Mesendoderm (in vitro differentiated cells): ENCODE results near the gene UBE2QL1.

Source experiments
- DNase-seq: peaks from one replicate; pipeline ENCODE4 v3.0.0; 2013
- H2AK5ac ChIP-seq: 2 replicates; pipeline ENCODE4 v1.6.1; 2013; ENCODE audit warnings: low read length, inconsistent platforms
- H2BK120ac ChIP-seq: 2 replicates; pipeline ENCODE4 v1.6.1; 2013; ENCODE audit warnings: low read depth, mild to moderate bottlenecking, low read length, moderate library complexity, mixed read lengths
- H2BK15ac ChIP-seq: replicated peaks from 2 replicates; pipeline ENCODE4 v1.6.1; 2013; ENCODE audit warnings: low read depth, mild to moderate bottlenecking, moderate library complexity
- H2BK5ac ChIP-seq: 2 replicates; pipeline ENCODE4 v1.6.1; 2013; ENCODE audit warnings: low read length, inconsistent platforms
- H3K18ac ChIP-seq: 2 replicates; pipeline ENCODE4 v1.6.1; 2013; ENCODE audit warnings: mild to moderate bottlenecking, low read length, mixed read lengths
- H3K23ac ChIP-seq: one replicate; pipeline ENCODE4 v1.6.1; 2013; ENCODE audit warnings: low read length
- H3K27ac ChIP-seq: 2 replicates; pipeline ENCODE4 v1.5.1; 2013; ENCODE audit warnings: low read depth, mild to moderate bottlenecking, inconsistent platforms, low read length, moderate library complexity
- H3K27me3 ChIP-seq: 2 replicates; pipeline ENCODE4 v1.6.1; 2013; ENCODE audit warnings: low read length, control low read depth, mild to moderate bottlenecking, inconsistent platforms; ENCODE audit not compliant: insufficient read depth, poor library complexity
- H3K36me3 ChIP-seq: 2 replicates; pipeline ENCODE4 v1.6.1; 2013; ENCODE audit warnings: low read length, inconsistent platforms; ENCODE audit not compliant: control insufficient read depth, insufficient read depth
- H3K4ac ChIP-seq: one replicate; pipeline ENCODE4 v1.6.1; 2013; ENCODE audit warnings: low read depth, mild to moderate bottlenecking, low read length, moderate library complexity
- H3K4me1 ChIP-seq: 2 replicates; pipeline ENCODE4 v1.6.1; 2013; ENCODE audit warnings: low read depth, low read length, inconsistent platforms; ENCODE audit not compliant: control insufficient read depth
- H3K4me2 ChIP-seq: 2 replicates; pipeline ENCODE4 v1.6.1; 2013; ENCODE audit warnings: low read length
- H3K4me3 ChIP-seq: 2 replicates; pipeline ENCODE4 v1.5.1; 2013; ENCODE audit warnings: mild to moderate bottlenecking, low read length
- H3K56ac ChIP-seq: one replicate; pipeline ENCODE4 v1.6.1; 2013; ENCODE audit warnings: low read length
- H3K79me1 ChIP-seq: 2 replicates; pipeline ENCODE4 v1.6.1; 2013; ENCODE audit warnings: low read length, inconsistent platforms
- H3K79me2 ChIP-seq: 2 replicates; pipeline ENCODE4 v1.6.1; 2013; ENCODE audit warnings: mild to moderate bottlenecking, low read length; ENCODE audit not compliant: control insufficient read depth, insufficient read depth
- H3K9ac ChIP-seq: 2 replicates; pipeline ENCODE4 v1.6.1; 2013; ENCODE audit warnings: low read length, inconsistent platforms
- H4K5ac ChIP-seq: one replicate; pipeline ENCODE4 v1.6.1; 2013; ENCODE audit warnings: low read length
- H4K8ac ChIP-seq: one replicate; pipeline ENCODE4 v1.6.1; 2013; ENCODE audit warnings: low read depth, mild to moderate bottlenecking, control low read depth, low read length, moderate library complexity
- WGBS: extraction: QIAGEN DNeasy Blood & Tissue Kit; methylation state at CpG from one replicate; pipeline ENCODE4 v1.1.7; 2013; ENCODE audit warnings: low lambda C conversion rate, missing lambda C conversion rate; ENCODE audit not compliant: insufficient coverage; ENCODE audit errors: extremely low coverage; 5-methylcytosine and 5-hydroxymethylcytosine counted together

Gene UBE2QL1

GRCh38 chr5:6410421-6410820, 38.2 kb upstream of the UBE2QL1 start:
- Histone ChIP-seq H3K4ac (no peak overlapping the region), H3K4me1 (no peaks in the 10 kb centered on the region)

GRCh38 chr5:6411141-6411540, 37.5 kb upstream of the UBE2QL1 start:
- Histone ChIP-seq H3K4me1 (no peaks in the 10 kb centered on the region), H3K36me3 (no peaks in the 10 kb centered on the region), H3K27me3 (no peaks in the 10 kb centered on the region), H3K27ac (no peak overlapping the region), H4K5ac (no peak overlapping the region), H3K56ac (no peak overlapping the region), H2AK5ac (no peak overlapping the region), H3K4me2 (no peak overlapping the region), H3K79me2 (no peaks in the 10 kb centered on the region), H3K18ac (no peak overlapping the region), H3K4me3 (no peak overlapping the region), H3K79me1 (no peaks in the 10 kb centered on the region), H3K4ac (no peak overlapping the region), H2BK5ac (no peak overlapping the region), H3K9ac (no peak overlapping the region), H2BK15ac (no peak overlapping the region), H3K23ac (no peak overlapping the region), H4K8ac (no peak overlapping the region), H2BK120ac (no peak overlapping the region)
- WGBS, result no CpG with 5 or more reads among the region's 15 CpGs
- DNase-seq, result no peak

More at GRCh38 chr5:6410421-6410820, 38.2 kb upstream of the UBE2QL1 start:
- Histone ChIP-seq H3K4me3 (no peak overlapping the region), H3K79me2 (no peaks in the 10 kb centered on the region), H3K9ac (no peak overlapping the region), H2BK15ac (no peak overlapping the region), H3K56ac (no peak overlapping the region), H2BK120ac (no peak overlapping the region), H4K5ac (no peak overlapping the region), H3K18ac (no peak overlapping the region), H3K36me3 (no peaks in the 10 kb centered on the region), H3K27me3 (no peaks in the 10 kb centered on the region), H3K23ac (no peak overlapping the region), H3K27ac (no peak overlapping the region), H4K8ac (no peak overlapping the region), H2BK5ac (no peak overlapping the region), H2AK5ac (no peak overlapping the region), H3K79me1 (no peaks in the 10 kb centered on the region), H3K4me2 (no peak overlapping the region)
- WGBS, result no CpG with 5 or more reads among the region's 9 CpGs
- no peak for DNase-seq

- Histone ChIP-seq H3K4me2 (no peak overlapping the region), H3K18ac (no peak overlapping the region), H2BK120ac (no peak overlapping the region), H2AK5ac (no peak overlapping the region), H3K56ac (no peak overlapping the region), H3K4ac (no peak overlapping the region), H3K79me2 (no peaks in the 10 kb centered on the region), H4K5ac (no peak overlapping the region), H3K27me3 (no peaks in the 10 kb centered on the region), H3K4me1 (no peaks in the 10 kb centered on the region), H3K4me3 (no peak overlapping the region), H2BK5ac (no peak overlapping the region), H3K79me1 (no peaks in the 10 kb centered on the region), H3K23ac (no peak overlapping the region), H3K9ac (no peak overlapping the region), H3K27ac (no peak overlapping the region), H4K8ac (no peak overlapping the region), H2BK15ac (no peak overlapping the region), H3K36me3 (no peaks in the 10 kb centered on the region)
- WGBS, result no CpG with 5 or more reads among the region's 4 CpGs
- no peak for DNase-seq
These were observed 35.8 kb upstream of the UBE2QL1 start for GRCh38 chr5:6412811-6413210.

GRCh38 chr5:6417657-6418056, 31.0 kb upstream of the UBE2QL1 start:
- H3K27me3 ChIP-seq, result no peaks in the 10 kb centered on the region
- no peak overlapping the region for H2BK5ac ChIP-seq
- no peak overlapping the region for H4K5ac ChIP-seq
- no peak overlapping the region for H3K27ac ChIP-seq
- no peaks in the 10 kb centered on the region for H3K4me1 ChIP-seq
- no peak overlapping the region for H3K9ac ChIP-seq
- DNase-seq, result no peak
- H3K36me3 ChIP-seq, result no peaks in the 10 kb centered on the region
- no peaks in the 10 kb centered on the region for H3K79me1 ChIP-seq
- H3K4me3 ChIP-seq, result no peak overlapping the region
- H3K23ac ChIP-seq, result no peak overlapping the region
- H3K18ac ChIP-seq, result no peak overlapping the region
- no peak overlapping the region for H3K56ac ChIP-seq
- no CpG with 5 or more reads among the region's 10 CpGs for WGBS
- no peak overlapping the region for H2AK5ac ChIP-seq
- no peak overlapping the region for H2BK15ac ChIP-seq
- H4K8ac ChIP-seq, result no peak overlapping the region
- H2BK120ac ChIP-seq, result no peak overlapping the region
- no peak overlapping the region for H3K4ac ChIP-seq
- no peaks in the 10 kb centered on the region for H3K79me2 ChIP-seq
- no peak overlapping the region for H3K4me2 ChIP-seq

GRCh38 chr5:6418679-6419276, 29.9 kb upstream of the UBE2QL1 start:
- no peaks in the 10 kb centered on the region for H3K79me2 ChIP-seq
- H2BK120ac ChIP-seq, result no peak overlapping the region
- no peak overlapping the region for H3K56ac ChIP-seq
- H3K4me1 ChIP-seq, result no peaks in the 10 kb centered on the region
- no peaks in the 10 kb centered on the region for H3K27me3 ChIP-seq
- no peak overlapping the region for H2AK5ac ChIP-seq
- no peak overlapping the region for H2BK5ac ChIP-seq
- H3K4ac ChIP-seq, result no peak overlapping the region
- no CpG with 5 or more reads among the region's 3 CpGs for WGBS
- no peak overlapping the region for H4K8ac ChIP-seq
- H3K79me1 ChIP-seq, result no peaks in the 10 kb centered on the region
- no peak for DNase-seq
- H3K23ac ChIP-seq, result no peak overlapping the region
- H3K4me3 ChIP-seq, result no peak overlapping the region
- no peak overlapping the region for H3K18ac ChIP-seq
- no peak overlapping the region for H3K4me2 ChIP-seq
- no peak overlapping the region for H4K5ac ChIP-seq
- no peak overlapping the region for H2BK15ac ChIP-seq
- H3K36me3 ChIP-seq, result no peaks in the 10 kb centered on the region
- no peak overlapping the region for H3K9ac ChIP-seq
- no peak overlapping the region for H3K27ac ChIP-seq

DNA sequence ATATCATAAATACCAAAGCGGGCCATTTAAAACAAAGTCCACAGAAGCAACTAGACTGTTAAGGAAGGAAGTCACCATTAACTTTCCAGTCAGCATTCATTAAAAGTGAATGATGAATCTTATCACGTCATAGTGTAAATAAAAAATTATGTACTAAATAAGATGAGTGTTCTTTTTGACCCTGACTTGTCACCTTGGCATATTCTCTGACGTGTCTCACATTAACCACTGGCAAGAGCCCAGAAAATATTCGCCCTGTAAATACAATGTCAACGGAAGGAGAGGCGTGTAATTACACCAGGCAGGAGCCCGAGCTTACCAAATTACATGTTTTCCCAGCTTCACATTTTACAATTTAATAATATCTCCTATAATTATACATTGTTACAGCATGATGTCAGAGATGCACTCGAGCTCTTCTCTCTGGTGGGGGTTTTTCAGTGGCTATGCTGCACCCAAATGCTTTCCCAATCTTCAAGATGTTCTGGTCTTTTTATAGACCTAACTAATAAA, 29.3 kb upstream of the UBE2QL1 start:
- WGBS, result 100% methylated on average over 1 of the region's 8 CpGs
- no peak overlapping the region for H3K18ac ChIP-seq
- H4K8ac ChIP-seq, result no peak overlapping the region

More for the DNA sequence above, 29.3 kb upstream of the UBE2QL1 start:
- H3K56ac ChIP-seq, result no peak overlapping the region
- no peak overlapping the region for H3K4me2 ChIP-seq
- no peak overlapping the region for H4K5ac ChIP-seq
- no peaks in the 10 kb centered on the region for H3K79me1 ChIP-seq
- no peaks in the 10 kb centered on the region for H3K4me1 ChIP-seq
- no peak overlapping the region for H2BK5ac ChIP-seq
- no peak overlapping the region for H3K9ac ChIP-seq
- no peak overlapping the region for H3K4me3 ChIP-seq
- H3K79me2 ChIP-seq, result no peaks in the 10 kb centered on the region
- H2BK15ac ChIP-seq, result no peak overlapping the region
- no peaks in the 10 kb centered on the region for H3K36me3 ChIP-seq
- no peaks in the 10 kb centered on the region for H3K27me3 ChIP-seq
- no peak overlapping the region for H3K27ac ChIP-seq
- no peak overlapping the region for H3K4ac ChIP-seq
- no peak for DNase-seq
- H3K23ac ChIP-seq, result no peak overlapping the region
- no peak overlapping the region for H2AK5ac ChIP-seq
- no peak overlapping the region for H2BK120ac ChIP-seq
